IPS DF 6.9 (cell line): ENCODE results near the gene ZDHHC13.
A peak's percentile ranks its signal among the peaks of the same experiment; 100 is the strongest.

ENCODE experiments used
- DNase-seq: peaks from one replicate; pipeline ENCODE4 v3.0.0-alpha.2; 2013; ENCODE audit warnings: low read depth, low spot score
- H3K27ac ChIP-seq: one replicate; pipeline ENCODE4 v1.5.1; 2013; ENCODE audit warnings: low read length, control low read depth
- H3K27me3 ChIP-seq: 2 replicates; pipeline ENCODE4 v1.6.1; 2013; ENCODE audit warnings: mild to moderate bottlenecking, low read length; ENCODE audit not compliant: control insufficient read depth, insufficient read depth
- H3K36me3 ChIP-seq: 2 replicates; pipeline ENCODE4 v1.6.1; 2013; ENCODE audit warnings: low read length; ENCODE audit not compliant: control insufficient read depth, insufficient read depth
- H3K4me1 ChIP-seq: 2 replicates; pipeline ENCODE4 v1.6.1; 2013; ENCODE audit warnings: low read length; ENCODE audit not compliant: control insufficient read depth, insufficient read depth
- H3K4me3 ChIP-seq: 2 replicates; pipeline ENCODE4 v1.5.1; 2013; ENCODE audit warnings: mild to moderate bottlenecking, low read length
- H3K9me3 ChIP-seq: 2 replicates; pipeline ENCODE4 v1.6.1; 2013; ENCODE audit warnings: low read length, inconsistent platforms; ENCODE audit not compliant: control insufficient read depth, insufficient read depth
- WGBS: extraction: QIAGEN DNeasy Blood & Tissue Kit; methylation state at CpG from one replicate; pipeline ENCODE4 v1.1.7; 2013; ENCODE audit warnings: mixed read lengths, missing lambda C conversion rate; ENCODE audit not compliant: insufficient read length, insufficient coverage; 5-methylcytosine and 5-hydroxymethylcytosine counted together

ZDHHC13 gene, protein sequence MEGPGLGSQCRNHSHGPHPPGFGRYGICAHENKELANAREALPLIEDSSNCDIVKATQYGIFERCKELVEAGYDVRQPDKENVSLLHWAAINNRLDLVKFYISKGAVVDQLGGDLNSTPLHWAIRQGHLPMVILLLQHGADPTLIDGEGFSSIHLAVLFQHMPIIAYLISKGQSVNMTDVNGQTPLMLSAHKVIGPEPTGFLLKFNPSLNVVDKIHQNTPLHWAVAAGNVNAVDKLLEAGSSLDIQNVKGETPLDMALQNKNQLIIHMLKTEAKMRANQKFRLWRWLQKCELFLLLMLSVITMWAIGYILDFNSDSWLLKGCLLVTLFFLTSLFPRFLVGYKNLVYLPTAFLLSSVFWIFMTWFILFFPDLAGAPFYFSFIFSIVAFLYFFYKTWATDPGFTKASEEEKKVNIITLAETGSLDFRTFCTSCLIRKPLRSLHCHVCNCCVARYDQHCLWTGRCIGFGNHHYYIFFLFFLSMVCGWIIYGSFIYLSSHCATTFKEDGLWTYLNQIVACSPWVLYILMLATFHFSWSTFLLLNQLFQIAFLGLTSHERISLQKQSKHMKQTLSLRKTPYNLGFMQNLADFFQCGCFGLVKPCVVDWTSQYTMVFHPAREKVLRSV

DNA sequence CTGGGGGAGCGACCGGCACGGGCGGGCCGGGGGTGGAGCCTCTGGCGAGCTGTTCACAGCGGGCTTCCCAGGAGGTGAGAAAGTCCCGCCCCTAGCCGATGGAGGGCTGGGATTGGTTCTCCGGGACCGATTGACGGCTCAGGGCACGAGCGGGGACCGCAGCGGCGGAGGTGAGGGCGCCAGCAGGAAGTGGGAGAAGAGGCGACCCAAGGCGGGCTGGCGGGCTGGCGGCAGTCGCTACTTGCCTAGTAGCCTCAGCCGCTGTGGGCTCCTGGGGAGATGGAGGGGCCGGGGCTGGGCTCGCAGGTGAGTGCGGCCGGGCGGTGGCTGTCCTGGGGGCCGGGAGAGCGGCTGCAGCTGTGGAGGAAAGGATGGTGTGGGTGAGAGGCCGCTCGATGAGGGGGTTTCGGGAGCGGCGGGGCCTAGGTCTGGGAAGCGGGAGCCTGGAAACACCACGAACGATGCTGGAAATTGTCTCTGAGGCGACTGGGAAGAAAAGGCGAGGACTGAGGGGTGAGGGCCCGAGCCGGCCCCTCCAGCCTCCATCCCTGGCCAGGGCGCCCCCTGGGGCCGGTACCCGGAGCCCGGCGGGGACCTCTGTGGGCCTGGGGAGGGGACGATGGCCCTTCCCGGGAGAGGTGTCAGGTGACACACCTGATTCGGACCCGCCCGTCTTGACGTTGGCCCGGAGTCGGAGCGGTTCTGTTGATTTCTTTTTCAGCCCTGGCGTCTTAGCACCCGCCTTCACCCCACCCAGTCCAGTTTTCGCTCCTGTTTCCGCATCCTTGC lies at the start of gene ZDHHC13:
ZDHHC13 (plus strand) TSS at position 198 of the 789 bp plus-strand sequence; CDS start at position 280, 82 bp downstream.
- no CpG with 5 or more reads among the region's 61 CpGs for WGBS

DNA sequence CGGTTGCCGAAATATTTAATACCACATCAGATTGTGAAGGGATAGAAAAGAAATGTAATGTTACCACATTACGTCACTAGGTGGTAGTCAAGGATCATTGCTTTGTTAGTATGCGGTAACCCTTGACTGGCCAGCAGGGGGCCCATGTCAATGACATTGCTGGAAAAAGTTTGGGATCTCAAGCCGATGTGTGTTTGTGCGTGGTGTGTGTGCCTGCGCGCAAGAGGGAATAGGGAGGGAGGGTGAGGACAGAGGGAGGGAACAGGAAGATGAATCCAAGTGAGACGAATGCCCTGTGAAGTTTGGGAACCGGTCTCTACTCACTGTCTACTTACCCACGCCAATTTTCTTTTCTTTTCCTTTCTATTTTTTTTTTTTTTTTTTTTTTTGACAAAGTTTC lies 45.7 kb upstream of the ZDHHC13 start:
- WGBS = no CpG with 5 or more reads among the region's 11 CpGs

More for the DNA sequence above, at the start of gene ZDHHC13:
- Histone ChIP-seq H3K27ac (no peak within 1 kb of the TSS), H3K36me3 (peaks cover 2% of the 10 kb centered on the region; the same call in 1 of the 2 replicates), H3K4me3 (peak within 1 kb of the TSS; percentile 95), H3K4me1 (no peaks in the 10 kb centered on the region), H3K9me3 (no peaks in the 10 kb centered on the region), H3K27me3 (no peaks in the 10 kb centered on the region)
- peak; percentile 81 for DNase-seq

DNA sequence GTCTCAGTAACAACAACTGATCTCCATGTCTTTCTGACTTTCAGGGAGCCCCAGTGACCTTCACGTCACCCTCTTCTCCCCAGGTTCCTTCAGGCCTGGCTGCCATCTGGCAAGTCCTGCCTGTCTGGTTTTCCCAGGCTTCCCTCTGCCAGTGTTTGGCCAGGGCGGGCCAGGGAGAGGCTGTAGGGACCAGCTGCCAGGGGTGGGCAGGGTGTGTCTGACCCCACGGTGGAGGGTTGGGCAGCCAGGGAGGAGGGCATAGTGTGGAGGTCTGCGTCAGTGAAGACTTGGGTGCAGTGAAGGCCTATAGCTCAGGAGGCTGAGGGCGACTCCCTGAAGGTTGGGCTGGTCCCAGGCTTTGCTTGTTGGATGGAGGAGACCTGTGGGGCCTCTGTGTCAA lies 44.5 kb upstream of the ZDHHC13 start:
- Histone ChIP-seq H3K27ac (no peak overlapping the region), H3K27me3 (no peaks in the 10 kb centered on the region), H3K4me1 (peaks cover 6% of the 10 kb centered on the region), H3K4me3 (no peak overlapping the region), H3K9me3 (no peaks in the 10 kb centered on the region), H3K36me3 (no peaks in the 10 kb centered on the region)
- no peak for DNase-seq
- no CpG with 5 or more reads among the region's 5 CpGs for WGBS

More for the DNA sequence above, 45.7 kb upstream of the ZDHHC13 start:
- no peaks in the 10 kb centered on the region for H3K27me3 ChIP-seq
- H3K36me3 ChIP-seq = no peaks in the 10 kb centered on the region
- no peaks in the 10 kb centered on the region for H3K9me3 ChIP-seq
- H3K27ac ChIP-seq = no peak overlapping the region
- H3K4me3 ChIP-seq = no peak overlapping the region
- H3K4me1 ChIP-seq = peaks cover 6% of the 10 kb centered on the region
- DNase-seq = peak; percentile 82

DNA sequence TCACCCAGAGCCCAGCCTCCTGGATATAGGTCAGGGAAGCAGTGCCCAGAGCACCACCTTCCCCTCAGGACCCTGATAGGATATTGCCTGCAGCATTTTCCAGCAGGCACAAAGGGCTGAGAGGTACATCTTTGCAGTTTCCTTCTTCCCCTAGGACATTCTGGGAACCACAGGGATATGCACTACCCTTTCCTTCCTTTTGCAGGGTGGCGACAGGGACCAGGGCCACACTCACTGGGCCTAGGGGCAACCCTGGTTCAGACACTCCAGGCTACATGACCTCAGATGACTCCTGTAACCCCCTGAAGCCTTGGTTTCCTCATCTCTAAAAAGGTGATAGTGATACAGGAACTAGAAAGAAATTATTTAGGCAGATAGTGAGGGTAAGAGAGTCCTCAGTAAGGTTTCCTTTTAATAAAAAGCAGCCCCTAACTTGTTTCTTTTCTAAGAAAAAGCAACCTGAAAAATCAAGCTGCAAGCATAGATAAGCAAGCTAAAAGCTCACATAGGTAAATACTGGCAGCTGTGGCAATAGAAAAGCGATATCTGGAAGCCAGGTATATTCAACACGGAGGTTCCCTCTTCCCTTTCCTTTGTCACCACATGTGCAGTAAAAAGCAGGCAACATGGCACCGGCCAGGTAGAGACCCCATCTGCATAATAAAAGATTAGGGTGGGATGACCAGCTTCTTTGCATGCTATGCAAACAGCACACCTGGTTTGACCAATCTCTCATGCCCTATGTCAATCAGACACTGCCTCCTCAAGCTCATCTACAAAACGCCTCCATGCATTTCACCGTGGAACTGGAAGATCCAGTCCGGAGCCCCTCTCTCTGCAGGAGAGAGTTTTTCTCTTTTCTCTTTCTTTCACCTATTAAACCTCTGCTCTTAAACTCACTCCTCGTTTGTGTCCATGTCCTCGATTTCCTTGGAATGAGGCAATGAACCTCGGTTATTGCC lies 43.2 kb upstream of the ZDHHC13 start:
- H3K27me3 ChIP-seq = no peaks in the 10 kb centered on the region
- no CpG with 5 or more reads among the region's 10 CpGs for WGBS
- H3K36me3 ChIP-seq = no peaks in the 10 kb centered on the region
- no peak overlapping the region for H3K27ac ChIP-seq
- peaks cover 6% of the 10 kb centered on the region for H3K4me1 ChIP-seq
- H3K4me3 ChIP-seq = no peak overlapping the region
- peak; percentile 39 for DNase-seq
- no peaks in the 10 kb centered on the region for H3K9me3 ChIP-seq

DNA sequence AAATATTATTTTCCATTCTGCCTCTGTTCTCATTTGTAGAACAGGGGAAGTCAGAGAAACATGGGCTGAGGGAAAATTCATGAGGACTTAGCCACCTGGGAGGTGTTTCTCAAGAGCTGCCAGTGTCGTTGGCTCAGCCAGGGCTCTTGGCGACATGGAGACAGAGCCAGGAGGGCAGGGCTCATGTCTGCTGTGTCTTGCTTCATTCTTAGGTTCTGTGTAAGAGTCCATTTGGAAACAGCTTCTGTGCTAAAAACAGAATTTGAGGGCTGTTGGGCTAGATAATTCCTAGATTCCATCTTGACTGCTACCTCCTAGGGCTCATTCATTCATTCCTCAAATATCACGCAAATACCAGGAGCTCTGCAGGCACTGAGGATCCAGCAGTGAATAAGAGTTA lies 41.3 kb upstream of the ZDHHC13 start:
- no peak for DNase-seq
- peaks cover 6% of the 10 kb centered on the region for H3K4me1 ChIP-seq
- H3K27me3 ChIP-seq = no peaks in the 10 kb centered on the region
- no peaks in the 10 kb centered on the region for H3K9me3 ChIP-seq
- no peak overlapping the region for H3K27ac ChIP-seq
- H3K36me3 ChIP-seq = no peaks in the 10 kb centered on the region
- no peak overlapping the region for H3K4me3 ChIP-seq
- no CpG with 5 or more reads among the region's 3 CpGs for WGBS

DNA sequence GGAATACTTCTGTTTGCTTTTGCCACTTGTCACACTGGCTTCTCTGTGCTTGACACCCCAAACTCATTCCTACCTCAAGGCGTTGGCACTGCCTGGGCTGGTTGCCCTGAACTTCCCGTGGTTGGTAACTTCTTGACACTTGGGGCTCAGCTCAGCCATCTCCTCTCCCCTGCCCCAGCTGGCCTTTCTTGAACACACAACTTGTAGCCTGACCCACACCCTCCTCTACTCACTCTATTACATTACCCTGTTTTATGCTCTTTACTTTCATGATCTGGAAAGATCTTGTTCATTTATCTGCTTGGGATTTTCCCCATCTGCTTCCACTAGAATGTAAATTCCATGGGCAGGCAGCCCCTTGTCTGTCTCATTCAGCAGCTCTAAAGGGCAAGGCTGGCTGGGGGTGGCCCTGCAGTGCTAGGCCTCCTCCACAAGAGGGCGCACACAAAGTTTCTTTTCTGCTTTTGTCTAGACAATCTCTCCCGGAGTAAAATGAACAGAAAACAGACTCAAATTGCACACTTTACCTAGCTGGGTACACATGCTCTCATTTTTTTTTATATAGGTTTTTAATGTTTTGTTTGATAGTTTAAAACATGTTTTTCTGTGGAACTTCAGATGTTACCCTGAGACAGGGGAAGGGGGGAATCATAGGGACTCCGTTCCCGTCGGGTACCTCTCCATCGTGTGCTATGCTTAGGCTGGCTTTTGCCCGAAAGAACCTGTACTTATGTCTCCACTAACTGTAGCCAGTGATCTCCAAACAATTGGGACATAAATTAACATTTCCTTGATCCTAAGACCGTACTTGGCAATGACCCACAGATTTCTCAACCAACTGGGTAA lies 40.0 kb upstream of the ZDHHC13 start:
- H3K9me3 ChIP-seq = no peaks in the 10 kb centered on the region
- H3K36me3 ChIP-seq = no peaks in the 10 kb centered on the region
- no peak overlapping the region for H3K4me3 ChIP-seq
- no peaks in the 10 kb centered on the region for H3K27me3 ChIP-seq
- no CpG with 5 or more reads among the region's 10 CpGs for WGBS
- H3K27ac ChIP-seq = no peak overlapping the region
- H3K4me1 ChIP-seq = peaks cover 6% of the 10 kb centered on the region
- no peak for DNase-seq

DNA sequence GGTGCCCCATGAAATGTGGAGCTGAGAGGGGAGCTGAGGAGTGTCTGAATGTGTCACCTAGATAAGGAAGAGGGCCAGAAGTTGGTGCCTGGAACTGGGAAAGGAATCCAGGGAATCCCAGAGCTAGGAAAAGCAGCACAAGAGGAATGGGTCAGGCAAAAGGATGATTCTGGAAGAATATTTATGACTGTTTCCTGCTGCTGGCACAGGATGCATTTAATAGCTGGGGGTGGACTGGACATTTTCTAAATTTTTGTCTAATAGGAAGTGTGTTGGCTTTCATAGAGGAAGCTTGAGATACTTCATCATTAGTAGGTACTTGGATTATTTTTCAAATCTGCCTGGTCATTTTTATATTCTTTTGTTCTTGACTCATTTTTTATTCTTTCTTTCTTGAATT lies 39.0 kb upstream of the ZDHHC13 start:
- Histone ChIP-seq H3K27me3 (no peaks in the 10 kb centered on the region), H3K4me3 (no peak overlapping the region), H3K4me1 (peaks cover 6% of the 10 kb centered on the region), H3K9me3 (no peaks in the 10 kb centered on the region), H3K36me3 (no peaks in the 10 kb centered on the region), H3K27ac (no peak overlapping the region)
- DNase-seq = no peak

DNA sequence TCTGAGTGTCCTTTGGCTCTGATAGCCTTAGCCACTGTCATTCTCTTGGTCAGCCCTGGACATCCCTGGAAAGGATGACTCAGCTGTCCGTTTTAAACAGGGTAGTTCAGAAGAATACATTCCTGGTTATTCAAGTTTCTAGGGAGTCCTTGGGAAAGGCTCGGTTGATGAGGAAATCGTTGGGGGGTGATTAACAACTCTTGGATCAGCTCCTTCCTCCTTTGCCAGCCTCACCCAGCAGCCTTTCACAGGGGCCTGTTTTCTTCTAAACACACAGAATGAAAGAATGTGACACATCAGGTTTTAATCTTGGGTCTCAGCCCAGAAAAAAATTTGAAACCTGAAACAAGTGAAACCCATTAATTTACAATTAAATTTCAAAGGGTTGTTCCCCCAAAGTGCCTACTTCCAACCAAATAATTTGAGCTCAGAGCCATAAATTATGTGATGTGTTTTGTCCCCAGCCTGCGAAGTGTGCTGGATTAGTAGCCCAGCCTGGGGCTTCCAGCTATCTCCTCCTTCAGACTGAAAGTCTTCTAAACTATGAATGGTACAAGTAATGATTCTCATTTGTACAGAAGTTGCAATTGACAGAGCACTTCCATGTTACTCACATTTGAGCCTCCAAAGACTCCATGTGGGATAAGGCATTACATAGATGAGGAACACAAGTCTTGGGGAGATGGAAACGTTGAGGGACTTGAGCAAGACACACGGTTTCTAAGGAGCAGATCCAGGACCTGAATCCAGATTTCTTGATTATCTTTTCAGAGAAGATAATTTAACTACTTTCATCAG lies 37.1 kb upstream of the ZDHHC13 start:
- H3K4me1 ChIP-seq = no peaks in the 10 kb centered on the region
- DNase-seq = no peak
- no peaks in the 10 kb centered on the region for H3K27me3 ChIP-seq
- no CpG with 5 or more reads among the region's 6 CpGs for WGBS
- no peaks in the 10 kb centered on the region for H3K9me3 ChIP-seq
- H3K4me3 ChIP-seq = no peak overlapping the region
- H3K27ac ChIP-seq = no peak overlapping the region
- H3K36me3 ChIP-seq = no peaks in the 10 kb centered on the region

DNA sequence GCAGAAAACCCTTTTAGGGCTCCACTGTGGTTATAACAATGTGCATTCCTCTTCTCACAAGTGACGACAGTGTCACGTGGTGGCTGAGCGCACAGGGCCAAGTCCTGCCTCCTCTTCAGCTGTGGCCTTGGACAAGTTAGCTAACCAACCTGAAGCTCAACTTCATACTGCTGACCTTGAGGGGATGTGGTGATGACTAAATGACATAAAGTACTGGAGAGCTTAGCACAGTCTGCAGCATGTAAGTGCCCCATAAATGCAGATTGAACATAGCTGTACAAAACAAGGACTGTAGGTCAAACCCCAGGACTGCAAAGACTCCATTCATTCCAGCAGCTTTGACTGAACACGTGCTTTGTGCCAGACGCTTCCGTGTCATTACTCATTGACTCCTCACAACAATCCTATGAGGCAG lies 36.4 kb upstream of the ZDHHC13 start:
- Histone ChIP-seq H3K9me3 (no peaks in the 10 kb centered on the region), H3K4me1 (no peaks in the 10 kb centered on the region), H3K4me3 (no peak overlapping the region), H3K27me3 (no peaks in the 10 kb centered on the region), H3K36me3 (no peaks in the 10 kb centered on the region), H3K27ac (no peak overlapping the region)
- DNase-seq = no peak
- WGBS = no CpG with 5 or more reads among the region's 6 CpGs
